Measurements from ENCODE around the gene DSCAML1.

Gene DSCAML1

DNA sequence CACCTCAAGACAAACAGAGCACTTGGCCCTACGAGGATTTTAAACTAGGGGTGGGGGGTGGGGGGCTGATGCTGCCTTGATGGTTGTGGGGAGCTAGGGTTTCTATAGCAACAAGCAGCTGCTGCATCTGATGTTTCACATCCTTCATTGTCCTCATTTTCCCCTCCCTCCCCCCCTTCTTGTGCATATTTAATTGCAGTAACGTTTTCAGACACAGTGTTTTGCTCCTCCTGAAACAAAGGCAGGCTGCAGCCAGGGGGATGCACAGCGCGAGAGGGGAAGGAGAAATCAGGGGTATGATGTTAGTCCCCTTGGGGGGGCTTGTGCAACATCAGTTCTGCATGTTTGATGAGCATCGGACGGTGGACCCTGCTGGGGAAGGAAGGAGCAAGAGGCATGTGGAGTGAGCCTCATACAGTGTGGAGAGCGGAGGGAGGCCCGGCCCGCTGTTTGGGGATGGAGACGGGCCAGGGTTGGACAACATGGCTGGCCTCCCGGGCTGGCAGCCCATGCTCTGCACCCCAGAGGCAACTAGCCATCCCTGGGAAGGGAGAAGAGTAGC lies 261.1 kb downstream of the DSCAML1 start:
- no peak for DNase-seq (ENCODE audit: low read depth)
- H3K4me3 ChIP-seq (replicated peaks; ENCODE audit: low read depth, low read length): no peak overlapping the region
- TF ChIP-seq, protein P1, sequence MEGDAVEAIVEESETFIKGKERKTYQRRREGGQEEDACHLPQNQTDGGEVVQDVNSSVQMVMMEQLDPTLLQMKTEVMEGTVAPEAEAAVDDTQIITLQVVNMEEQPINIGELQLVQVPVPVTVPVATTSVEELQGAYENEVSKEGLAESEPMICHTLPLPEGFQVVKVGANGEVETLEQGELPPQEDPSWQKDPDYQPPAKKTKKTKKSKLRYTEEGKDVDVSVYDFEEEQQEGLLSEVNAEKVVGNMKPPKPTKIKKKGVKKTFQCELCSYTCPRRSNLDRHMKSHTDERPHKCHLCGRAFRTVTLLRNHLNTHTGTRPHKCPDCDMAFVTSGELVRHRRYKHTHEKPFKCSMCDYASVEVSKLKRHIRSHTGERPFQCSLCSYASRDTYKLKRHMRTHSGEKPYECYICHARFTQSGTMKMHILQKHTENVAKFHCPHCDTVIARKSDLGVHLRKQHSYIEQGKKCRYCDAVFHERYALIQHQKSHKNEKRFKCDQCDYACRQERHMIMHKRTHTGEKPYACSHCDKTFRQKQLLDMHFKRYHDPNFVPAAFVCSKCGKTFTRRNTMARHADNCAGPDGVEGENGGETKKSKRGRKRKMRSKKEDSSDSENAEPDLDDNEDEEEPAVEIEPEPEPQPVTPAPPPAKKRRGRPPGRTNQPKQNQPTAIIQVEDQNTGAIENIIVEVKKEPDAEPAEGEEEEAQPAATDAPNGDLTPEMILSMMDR (IDR thresholded peaks at IDR 0.05; ENCODE audit: low read length, missing control alignments): no peak

- H3K4me3 ChIP-seq (replicated peaks; ENCODE audit: low read depth, low read length): no peak overlapping the region
- DNase-seq (ENCODE audit: low read depth): no peak
- TF ChIP-seq, protein P1 (IDR thresholded peaks at IDR 0.05; ENCODE audit: low read length, missing control alignments): no peak
These were observed 261.7 kb downstream of the DSCAML1 start for GRCh38 chr11:117535201-117535849.

GRCh38 chr11:117532568-117532967 lies 264.4 kb downstream of the DSCAML1 start:
- DNase-seq (ENCODE audit: low read depth): no peak
- TF ChIP-seq, protein P1 (IDR thresholded peaks at IDR 0.05; ENCODE audit: low read length, missing control alignments): no peak
- no peak overlapping the region for H3K4me3 ChIP-seq (replicated peaks; ENCODE audit: low read depth, low read length)

DNA sequence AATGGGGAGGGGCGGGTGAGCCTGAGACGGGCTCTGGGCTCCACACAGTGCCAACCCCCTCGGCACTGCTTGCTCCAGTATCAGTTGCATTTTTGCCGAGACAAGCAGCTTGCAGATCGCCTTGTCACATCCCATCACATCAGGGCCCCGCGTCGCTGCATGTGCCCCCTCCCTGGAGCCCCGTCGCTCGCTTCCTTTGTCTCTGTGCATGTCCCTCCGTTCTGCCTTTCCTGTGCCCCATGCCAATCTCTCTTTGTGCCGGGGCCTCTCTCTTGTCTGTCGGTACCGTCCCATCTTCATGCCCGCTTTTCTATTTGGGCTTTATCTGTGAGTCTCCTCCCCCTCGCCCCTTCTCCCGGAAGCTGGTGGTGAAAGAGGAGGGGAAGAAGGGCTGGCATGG lies 267.2 kb downstream of the DSCAML1 start:
- no peak for DNase-seq (ENCODE audit: low read depth)
- H3K4me3 ChIP-seq (replicated peaks; ENCODE audit: low read depth, low read length): no peak overlapping the region
- TF ChIP-seq, protein P1 (IDR thresholded peaks at IDR 0.05; ENCODE audit: low read length, missing control alignments): no peak

GRCh38 chr11:117528097-117528721 lies 268.8 kb downstream of the DSCAML1 start:
- TF ChIP-seq, protein P1 (IDR thresholded peaks at IDR 0.05; ENCODE audit: low read length, missing control alignments): no peak
- H3K4me3 ChIP-seq (replicated peaks; ENCODE audit: low read depth, low read length): no peak overlapping the region
- DNase-seq (ENCODE audit: low read depth): no peak

DNA sequence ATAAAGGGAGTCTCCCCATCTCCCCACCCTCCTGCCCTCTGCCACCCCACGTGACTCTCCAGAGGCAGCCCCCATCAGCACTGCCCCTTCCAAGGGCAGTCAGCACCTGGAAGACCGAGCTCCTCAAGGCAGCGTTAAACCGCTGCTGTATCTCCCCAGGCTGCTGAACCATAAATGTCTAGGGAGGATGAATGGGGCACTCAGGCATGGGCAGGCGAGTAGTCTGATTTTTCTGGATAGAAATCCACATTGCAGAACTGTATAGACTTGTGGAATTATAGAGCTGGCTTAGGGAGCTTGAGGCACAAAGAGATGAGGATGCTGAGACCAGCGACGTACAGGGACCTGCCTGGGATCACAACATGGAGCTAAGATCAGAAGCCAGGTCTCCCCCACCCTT lies 269.7 kb downstream of the DSCAML1 start:
- DNase-seq (ENCODE audit: low read depth): no peak
- no peak overlapping the region for H3K4me3 ChIP-seq (replicated peaks; ENCODE audit: low read depth, low read length)
- TF ChIP-seq, protein P1 (IDR thresholded peaks at IDR 0.05; ENCODE audit: low read length, missing control alignments): no peak
